Endothelial cell of umbilical vein (primary cell): ENCODE data around the gene FBXO45. TPM values are rescaled to one million over a fixed set of nuclear protein-coding genes. Genes with fewer than 3 reads are reported as not detected.

Source experiments
- BruUV-seq: library from RNA; stranded (reverse); fragments of 400-500 nt; replicated peaks from 2 replicates; lab custom pipeline; 2021; lab: Mats Ljungman, UMichigan
- CTCF ChIA-PET: fragments of 300-600, 350-600 bp; sonication (Branson Sonifier 250); formaldehyde crosslinking; loops from one replicate; lab custom pipeline; 2021; ENCODE audit warnings: antibody characterized with exemption, inconsistent platforms; lab: Charles Lee
- POLR2A ChIA-PET: fragments of 300-600, 350-600 bp; sonication (Branson Sonifier 250); formaldehyde crosslinking; loops from one replicate; lab custom pipeline; 2021; ENCODE audit warnings: antibody characterized with exemption, inconsistent platforms; lab: Charles Lee
- DNase-seq: peaks from one replicate; pipeline ENCODE4 v3.0.0-alpha.2; 2011; ENCODE audit warnings: low read depth, low spot score
- FAIRE-seq: peaks from 2 replicates; lab custom pipeline; 2011; peaks lifted over from hg19 to GRCh38; lab: Jason Lieb, UNC
- H2AFZ ChIP-seq: 2 replicates; pipeline ENCODE4 v1.6.0; 2012; ENCODE audit warnings: low read depth, low read length, control low read depth, inconsistent platforms
- H3K27ac ChIP-seq: 2 replicates; pipeline ENCODE4 v1.5.1; 2011; ENCODE audit warnings: low read depth, mild to moderate bottlenecking, control low read depth, low read length, moderate library complexity; ENCODE audit not compliant: insufficient read depth
- H3K27me3 ChIP-seq, 2 experiments: 2 replicates each; pipeline versions ENCODE4 v1.6.0 to v1.6.1; 2011; ENCODE audit warnings: low read length in 2 of 2, mixed read lengths in 1 of 2; ENCODE audit not compliant: control insufficient read depth in 2 of 2, insufficient read depth in 2 of 2
- H3K36me3 ChIP-seq, 2 experiments: 2 replicates in 1 of 2; 3 replicates in 1 of 2; pipeline ENCODE4 v1.5.1; 2011; ENCODE audit warnings: low read length in 2 of 2, mild to moderate bottlenecking in 1 of 2, moderate library complexity in 1 of 2; ENCODE audit not compliant: control insufficient read depth in 2 of 2, insufficient read depth in 2 of 2; ENCODE audit errors: extremely low read depth in 1 of 2
- H3K4me1 ChIP-seq: 3 replicates; pipeline ENCODE4 v1.5.1; 2011; ENCODE audit warnings: mild to moderate bottlenecking, low read length; ENCODE audit not compliant: control insufficient read depth, insufficient read depth; ENCODE audit errors: extremely low read depth
- H3K4me2 ChIP-seq: 2 replicates; pipeline ENCODE4 v1.6.1; 2011; ENCODE audit warnings: low read length, control low read depth, mixed read lengths; ENCODE audit not compliant: insufficient read depth
- H3K4me3 ChIP-seq, 3 experiments: fragments of 200-600 bp in 1 of 3; sonication (generic), shearing (Covaris generic) in 1 of 3; replicated peaks in 1 of 3; 2 replicates each; pipeline ENCODE4 v1.5.1; 2011 to 2016; ENCODE audit warnings: control low read depth in 3 of 3, low read length in 3 of 3, mild to moderate bottlenecking in 2 of 3, inconsistent platforms in 1 of 3, low read depth in 1 of 3, moderate library complexity in 1 of 3; ENCODE audit not compliant: insufficient read depth in 1 of 3
- H3K79me2 ChIP-seq: 2 replicates; pipeline ENCODE4 v1.6.0; 2012; ENCODE audit warnings: low read length, inconsistent platforms; ENCODE audit not compliant: control insufficient read depth, insufficient read depth
- H3K9ac ChIP-seq: replicated peaks from 2 replicates; pipeline ENCODE3; 2011; ENCODE audit warnings: low read length, control low read depth; ENCODE audit not compliant: insufficient read depth; ENCODE audit errors: extremely low read depth
- H3K9me1 ChIP-seq: replicated peaks from 3 replicates; pipeline ENCODE4 v1.6.0; 2011; ENCODE audit warnings: mild to moderate bottlenecking, low read length; ENCODE audit not compliant: control insufficient read depth, insufficient read depth; ENCODE audit errors: extremely low read depth
- H3K9me3 ChIP-seq: replicated peaks from 2 replicates; pipeline ENCODE4 v1.5.1; 2012; ENCODE audit warnings: low read length, inconsistent platforms; ENCODE audit not compliant: control insufficient read depth, insufficient read depth
- H4K20me1 ChIP-seq: replicated peaks from 2 replicates; pipeline ENCODE3; 2011; ENCODE audit warnings: mild to moderate bottlenecking, low read length; ENCODE audit not compliant: control insufficient read depth, insufficient read depth; ENCODE audit errors: extremely low read depth
- EZH2 ChIP-seq: IDR thresholded peaks from 2 replicates; pipeline ENCODE4 v1.6.1; 2012; ENCODE audit warnings: borderline replicate concordance, low read depth, mild to moderate bottlenecking, moderate library complexity, low read length, inconsistent platforms; ENCODE audit not compliant: severe bottlenecking
- FOS ChIP-seq: IDR thresholded peaks from 2 replicates; pipeline ENCODE4 v1.6.1; 2011; ENCODE audit warnings: mild to moderate bottlenecking, low read length, moderate library complexity, borderline replicate concordance; ENCODE audit not compliant: insufficient read depth
- GATA2 ChIP-seq: IDR thresholded peaks from 2 replicates; pipeline ENCODE4 v1.7.0; 2011; ENCODE audit warnings: low read depth, mild to moderate bottlenecking, moderate library complexity, mixed read lengths, low read length; ENCODE audit not compliant: insufficient read length, insufficient read depth
- JUN ChIP-seq: IDR thresholded peaks from 2 replicates; pipeline ENCODE4 v1.6.1; 2011; ENCODE audit warnings: borderline replicate concordance, low read depth; ENCODE audit not compliant: insufficient read length, insufficient read depth
- MYC ChIP-seq: IDR thresholded peaks from one replicate; pipeline ENCODE4 v1.6.1; 2011; ENCODE audit warnings: mild to moderate bottlenecking, low read depth, low read length
- POLR2A ChIP-seq: IDR thresholded peaks from 2 replicates; pipeline ENCODE4 v1.6.1; 2012; ENCODE audit warnings: low read depth, mild to moderate bottlenecking, control low read depth, low read length
- POLR2AphosphoS5 ChIP-seq: IDR thresholded peaks from 2 replicates; pipeline ENCODE4 v1.6.1; 2012; ENCODE audit warnings: low read depth, mild to moderate bottlenecking, control low read depth, low read length, moderate library complexity; ENCODE audit not compliant: insufficient read depth
- dilution Hi-C: fragments of 300-500 bp; cut with MboI; formaldehyde crosslinking; loops from one replicate; pipeline ENCODE4 v1.15.0; 2019; ENCODE audit warnings: low sequenced_read_pairs; ENCODE audit not compliant: extremely low pct_ligation_motif_present
- intact Hi-C: fragments of 100-400 bp; cut with micrococcal nuclease; formaldehyde crosslinking; loops from one replicate; pipeline ENCODE4 v1.10.0; 2022
- polyA plus RNA-seq, 4 experiments: library from polyadenylated mRNA; depleted of rRNA in 3 of 4; stranded (reverse) in 3 of 4; unstranded in 1 of 4; fragments of >200 nt; gene quantifications; 2 replicates each; pipeline versions ENCODE4 v1.2.1 to v1.2.3, GENCODE V29; 2011 to 2012; ENCODE audit warnings: missing spikeins in 1 of 4
- total RNA-seq: library from RNA; stranded (reverse); gene quantifications from 2 replicates; pipeline ENCODE4 v1.2.3, GENCODE V29; 2021
- TF ChIP-seq, protein P1 (sequence below), 2 donors: IDR thresholded peaks; 1 replicate in 1 of 2; 2 replicates in 1 of 2; pipeline ENCODE4 v1.5.1; 2011; ENCODE audit warnings: low read length in 2 of 2, mild to moderate bottlenecking in 2 of 2, moderate library complexity in 2 of 2, control low read depth in 1 of 2, inconsistent platforms in 1 of 2, low read depth in 1 of 2; ENCODE audit not compliant: insufficient read depth in 1 of 2; ENCODE audit errors: extremely low read depth in 1 of 2
- TF ChIP-seq, protein P2 (sequence below): IDR thresholded peaks from 2 replicates; pipeline ENCODE4 v1.6.1; 2011; ENCODE audit not compliant: insufficient read depth, insufficient read length

FBXO45 gene
- total and polyA plus RNA-seq, 2 donors (not counting 3 experiments of a cell fraction or from before 2014, with no cell fraction given), result 3.5 to 12.4 TPM

DNA sequence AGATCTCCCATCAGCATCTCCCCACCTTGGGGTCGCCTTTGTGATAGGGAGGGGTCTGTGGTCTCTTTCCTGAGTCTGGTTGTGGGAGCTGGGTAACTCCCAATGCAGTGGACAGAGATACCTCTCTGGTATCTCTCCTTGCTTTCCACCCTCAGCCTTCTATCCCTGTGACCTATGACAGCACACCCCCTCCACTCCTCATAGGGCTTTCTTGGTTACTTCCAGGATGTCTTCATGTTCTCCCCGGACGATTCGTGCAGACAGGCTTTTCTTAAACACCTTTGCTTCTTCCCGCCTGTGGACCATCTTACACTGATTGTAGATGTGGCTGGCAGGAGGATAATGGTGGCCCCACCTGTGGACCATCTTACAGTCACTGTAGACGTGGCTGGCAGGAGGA lies 56.9 kb downstream of the FBXO45 start:
- Histone ChIP-seq H3K36me3 (no peaks in the 10 kb centered on the region), H3K4me1 (peaks cover 4% of the 10 kb centered on the region), H3K9ac (no peak overlapping the region), H3K9me3 (no peaks in the 10 kb centered on the region), H3K9me1 (no peaks in the 10 kb centered on the region), H3K4me2 (no peak overlapping the region), H2AFZ (no peak overlapping the region), H4K20me1 (no peaks in the 10 kb centered on the region), H3K4me3 (no peak overlapping the region), H3K27me3 (no peaks in the 10 kb centered on the region), H3K79me2 (no peaks in the 10 kb centered on the region), H3K27ac (no peak overlapping the region)
- ChIA-PET POLR2A (no interaction called here), CTCF (no interaction called here)
- TF ChIP-seq JUN (no peak), GATA2 (no peak), POLR2A (no peak), POLR2AphosphoS5 (no peak), FOS (no peak), EZH2 (no peak), MYC (no peak)
- TF ChIP-seq, protein P1, sequence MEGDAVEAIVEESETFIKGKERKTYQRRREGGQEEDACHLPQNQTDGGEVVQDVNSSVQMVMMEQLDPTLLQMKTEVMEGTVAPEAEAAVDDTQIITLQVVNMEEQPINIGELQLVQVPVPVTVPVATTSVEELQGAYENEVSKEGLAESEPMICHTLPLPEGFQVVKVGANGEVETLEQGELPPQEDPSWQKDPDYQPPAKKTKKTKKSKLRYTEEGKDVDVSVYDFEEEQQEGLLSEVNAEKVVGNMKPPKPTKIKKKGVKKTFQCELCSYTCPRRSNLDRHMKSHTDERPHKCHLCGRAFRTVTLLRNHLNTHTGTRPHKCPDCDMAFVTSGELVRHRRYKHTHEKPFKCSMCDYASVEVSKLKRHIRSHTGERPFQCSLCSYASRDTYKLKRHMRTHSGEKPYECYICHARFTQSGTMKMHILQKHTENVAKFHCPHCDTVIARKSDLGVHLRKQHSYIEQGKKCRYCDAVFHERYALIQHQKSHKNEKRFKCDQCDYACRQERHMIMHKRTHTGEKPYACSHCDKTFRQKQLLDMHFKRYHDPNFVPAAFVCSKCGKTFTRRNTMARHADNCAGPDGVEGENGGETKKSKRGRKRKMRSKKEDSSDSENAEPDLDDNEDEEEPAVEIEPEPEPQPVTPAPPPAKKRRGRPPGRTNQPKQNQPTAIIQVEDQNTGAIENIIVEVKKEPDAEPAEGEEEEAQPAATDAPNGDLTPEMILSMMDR (IDR thresholded peaks at IDR 0.05; ENCODE audit: extremely low read depth in 1 of 2, insufficient read depth in 1 of 2, low read depth in 1 of 2, low read length in 2 of 2), result no peak
- TF ChIP-seq, protein P2, sequence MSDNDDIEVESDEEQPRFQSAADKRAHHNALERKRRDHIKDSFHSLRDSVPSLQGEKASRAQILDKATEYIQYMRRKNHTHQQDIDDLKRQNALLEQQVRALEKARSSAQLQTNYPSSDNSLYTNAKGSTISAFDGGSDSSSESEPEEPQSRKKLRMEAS, result no peak
- intact Hi-C loops (no loop called here), dilution Hi-C loops (no loop called here)
- FAIRE-seq, result no peak
- DNase-seq, result no peak
- BruUV-seq, result no TSS peak
